K562 (cell line): ENCODE results near the gene ZC3H12C.

ENCODE experiments used
- ATF3 ChIP-seq, 2 experiments: fragments of 450-650 bp in 1 of 2; sonication (generic) in 1 of 2; formaldehyde crosslinking in 1 of 2; IDR thresholded peaks in 1 of 2; conservative IDR thresholded peaks in 1 of 2; 2 replicates each; pipeline versions ENCODE4 v1.6.1 to v1.8.1; 2016 to 2023; ENCODE audit warnings: mild to moderate bottlenecking in 2 of 2, moderate library complexity in 2 of 2, inconsistent platforms in 1 of 2, missing genetic modification reagents in 1 of 2
- CTCF ChIP-seq, 3 experiments: IDR thresholded peaks in 2 of 3; conservative IDR thresholded peaks in 1 of 3; 2 replicates each; pipeline ENCODE4 v1.5.1; 2011 to 2012; ENCODE audit warnings: low read length in 3 of 3, mild to moderate bottlenecking in 3 of 3, control low read depth in 2 of 3, improper control_type of control experiment in 1 of 3, inconsistent platforms in 1 of 3, low read depth in 1 of 3, mixed read lengths in 1 of 3, moderate library complexity in 1 of 3; ENCODE audit not compliant: insufficient read depth in 2 of 3
- EP300 ChIP-seq: IDR thresholded peaks from 2 replicates; pipeline ENCODE4 v1.6.1; 2012; ENCODE audit warnings: low read length, improper control_type of control experiment
- HIVEP1 ChIP-seq: fragments of 250-450 bp; sonication (Bioruptor Pico); IDR thresholded peaks from 2 replicates; pipeline ENCODE4 v1.4.0; 2020; ENCODE audit warnings: mild to moderate bottlenecking
- JUNB ChIP-seq: fragments of 450-650 bp; formaldehyde crosslinking; conservative IDR thresholded peaks from 2 replicates; pipeline ENCODE4 v1.4.0; 2020; ENCODE audit warnings: mild to moderate bottlenecking
- MYC ChIP-seq, 2 experiments: fragments of 250-450 bp in 1 of 2; sonication (Bioruptor Pico) in 1 of 2; IDR thresholded peaks; 2 replicates each; pipeline versions ENCODE4 v1.5.1 to v1.6.1; 2012 to 2021; ENCODE audit warnings: low read depth in 2 of 2, borderline replicate concordance in 1 of 2, improper control_type of control experiment in 1 of 2, low read length in 1 of 2, mild to moderate bottlenecking in 1 of 2, moderate library complexity in 1 of 2
- RBBP5 ChIP-seq: fragments of 200-600 bp; sonication (generic); IDR thresholded peaks from 2 replicates; pipeline ENCODE4 v1.6.1; 2012; ENCODE audit warnings: borderline replicate concordance, mild to moderate bottlenecking, low read length, control low read depth, inconsistent platforms; ENCODE audit not compliant: insufficient read depth, poor library complexity, severe bottlenecking
- SIN3A ChIP-seq, 2 experiments: fragments of 150-350 bp in 1 of 2; IDR thresholded peaks; 2 replicates each; pipeline ENCODE4 v1.6.1; 2011 to 2016; ENCODE audit warnings: borderline replicate concordance in 2 of 2, low read depth in 2 of 2, low read length in 2 of 2, mild to moderate bottlenecking in 2 of 2, moderate library complexity in 2 of 2; ENCODE audit not compliant: control insufficient read depth in 1 of 2
- STAG1 ChIP-seq: sonication (generic); formaldehyde crosslinking; IDR thresholded peaks from 2 replicates; pipeline ENCODE4 v1.5.0; 2020; ENCODE audit warnings: missing genetic modification reagents, borderline replicate concordance

- no peak for TF ChIP-seq SIN3A (IDR thresholded peaks at IDR 0.05; ENCODE audit: borderline replicate concordance in 2 of 2, control insufficient read depth in 1 of 2, low read depth in 2 of 2, low read length in 2 of 2)
- TF ChIP-seq JUNB = no peak
- TF ChIP-seq STAG1 (CRISPR knock-in tag) = no peak
- TF ChIP-seq CTCF (IDR thresholded peaks at IDR 0.05 in 2 of 3, conservative IDR thresholded peaks at IDR 0.05 in 1 of 3; ENCODE audit: insufficient read depth in 2 of 3, low read depth in 1 of 3, low read length in 3 of 3) = no peak
- no peak for TF ChIP-seq RBBP5
- no peak for TF ChIP-seq ATF3 (IDR thresholded peaks at IDR 0.05)
- no peak for TF ChIP-seq ATF3 (CRISPR knock-in tag; conservative IDR thresholded peaks at IDR 0.05)
- TF ChIP-seq HIVEP1 = no peak
- no peak for TF ChIP-seq EP300
- no peak for TF ChIP-seq MYC (IDR thresholded peaks at IDR 0.05; ENCODE audit: low read depth, low read length)
- no peak for TF ChIP-seq MYC (CRISPR knock-in tag; IDR thresholded peaks at IDR 0.05; ENCODE audit: borderline replicate concordance, low read depth)
Measured at GRCh38 chr11:110059706-110060463, 33.3 kb upstream of the ZC3H12C start.
